K562 (cell line): ENCODE data around the gene OR9G4. TPM values are rescaled to one million over a fixed set of nuclear protein-coding genes. Genes with fewer than 3 reads are reported as not detected.

ENCODE experiments used
- ATAC-seq: fragments of 200-7000 bp; cut with Tn5 transposase; 3 replicates; pipeline ENCODE4 v1.9.1; 2020; ENCODE audit warnings: moderate library complexity
- BruUV-seq: library from RNA; stranded (reverse); fragments of 400-500 nt; replicated peaks from 2 replicates; lab custom pipeline; 2021; lab: Mats Ljungman, UMichigan
- CTCF ChIA-PET: fragments of 300-600 bp; formaldehyde crosslinking; extraction: SDS; loops from one replicate; lab custom pipeline; 2021; ENCODE audit warnings: low intra/inter-chr PET ratio; lab: Yijun Ruan, JAX
- POLR2A ChIA-PET: fragments of 300-600, 350-650 bp; sonication (Branson Sonifier 250); formaldehyde crosslinking; extraction: SDS; loops from one replicate; lab custom pipeline; 2021; ENCODE audit warnings: antibody characterized with exemption, inconsistent platforms; lab: Yijun Ruan, JAX
- DNase-seq, 4 experiments: peaks; one replicate each; pipeline versions ENCODE4 v3.0.0 to v3.0.0-alpha.2; 2011 to 2018; ENCODE audit warnings: low spot score in 3 of 4, mixed read lengths in 3 of 4; ENCODE audit errors: extremely low read depth in 1 of 4
- FAIRE-seq: peaks from 2 replicates; lab custom pipeline; 2011; peaks lifted over from hg19 to GRCh38; lab: Jason Lieb, UNC
- H2AFZ ChIP-seq: 2 replicates; pipeline ENCODE4 v1.6.0; 2011; ENCODE audit warnings: low read depth, low read length, control low read depth, inconsistent platforms
- H3K27ac ChIP-seq: fragments of 200-600 bp; 3 replicates; pipeline ENCODE4 v1.8.0; 2011; ENCODE audit warnings: low read depth, mild to moderate bottlenecking, control low read depth, inconsistent platforms, low read length, moderate library complexity, mixed read lengths; ENCODE audit errors: extremely low read depth
- H3K27me3 ChIP-seq, 2 experiments: fragments of 300-600 bp in 1 of 2; 2 replicates in 1 of 2; 3 replicates in 1 of 2; pipeline versions ENCODE4 v1.6.0 to v1.8.0; 2011; ENCODE audit warnings: inconsistent platforms in 2 of 2, low read length in 2 of 2, mild to moderate bottlenecking in 1 of 2, mixed read lengths in 1 of 2, moderate library complexity in 1 of 2; ENCODE audit not compliant: control insufficient read depth in 2 of 2, insufficient read depth in 2 of 2
- H3K36me3 ChIP-seq: fragments of 300-600 bp; 3 replicates; pipeline ENCODE4 v1.8.0; 2011; ENCODE audit warnings: mild to moderate bottlenecking, low read length, inconsistent platforms; ENCODE audit not compliant: control insufficient read depth, insufficient read depth
- H3K4me1 ChIP-seq, 2 experiments: fragments of 200-600 bp in 1 of 2; replicated peaks in 1 of 2; 2 replicates in 1 of 2; 3 replicates in 1 of 2; pipeline versions ENCODE4 v1.5.1 to v1.8.0; 2011; ENCODE audit warnings: inconsistent platforms in 2 of 2, low read length in 2 of 2, mild to moderate bottlenecking in 1 of 2, mixed read lengths in 1 of 2, moderate library complexity in 1 of 2; ENCODE audit not compliant: control insufficient read depth in 2 of 2, insufficient read depth in 2 of 2
- H3K4me2 ChIP-seq: 2 replicates; pipeline ENCODE4 v1.6.1; 2011; ENCODE audit warnings: low read length, control low read depth, inconsistent platforms, mixed read lengths; ENCODE audit not compliant: insufficient read depth
- H3K4me3 ChIP-seq: fragments of 200-600 bp; sonication (generic), shearing (Covaris generic); 2 replicates; pipeline ENCODE4 v1.5.1; 2016; ENCODE audit warnings: control low read depth, inconsistent platforms
- H3K79me2 ChIP-seq: fragments of 200-600 bp; 3 replicates; pipeline ENCODE4 v1.8.0; 2011; ENCODE audit warnings: low read length, inconsistent platforms; ENCODE audit not compliant: control insufficient read depth, insufficient read depth
- H3K9ac ChIP-seq, 2 experiments: 2 replicates each; pipeline versions ENCODE4 v1.6.0 to v1.6.1; 2011; ENCODE audit warnings: low read depth in 2 of 2, low read length in 2 of 2, control low read depth in 1 of 2, inconsistent platforms in 1 of 2, mild to moderate bottlenecking in 1 of 2, mixed read lengths in 1 of 2; ENCODE audit not compliant: insufficient read depth in 1 of 2
- H3K9me1 ChIP-seq: one replicate; pipeline ENCODE4 v1.6.0; 2011; ENCODE audit warnings: inconsistent platforms, mild to moderate bottlenecking, low read length, moderate library complexity; ENCODE audit not compliant: control insufficient read depth, insufficient read depth
- H3K9me3 ChIP-seq: replicated peaks from 2 replicates; pipeline ENCODE4 v1.5.1; 2011; ENCODE audit warnings: low read depth, low read length, inconsistent platforms; ENCODE audit not compliant: control insufficient read depth, insufficient read depth
- H4K20me1 ChIP-seq: replicated peaks from 2 replicates; pipeline ENCODE4 v1.6.1; 2011; ENCODE audit warnings: low read length, inconsistent platforms, mixed read lengths; ENCODE audit not compliant: control insufficient read depth, insufficient read depth
- C11orf30 ChIP-seq: fragments of 450-650 bp; IDR thresholded peaks from 2 replicates; pipeline ENCODE4 v1.6.1; 2016; ENCODE audit warnings: low read depth, mild to moderate bottlenecking
- EWSR1 ChIP-seq: fragments of 450-650 bp; IDR thresholded peaks from 2 replicates; pipeline ENCODE4 v1.6.1; 2018; ENCODE audit warnings: borderline replicate concordance, mild to moderate bottlenecking, low read depth, moderate library complexity; ENCODE audit not compliant: partially characterized antibody
- HDAC3 ChIP-seq: fragments of 450-650 bp; IDR thresholded peaks from 2 replicates; pipeline ENCODE4 v1.6.1; 2018; ENCODE audit warnings: borderline replicate concordance, mild to moderate bottlenecking, moderate library complexity; ENCODE audit not compliant: partially characterized antibody
- HNRNPUL1 ChIP-seq: fragments of 200-400 bp; formaldehyde crosslinking; IDR thresholded peaks from 2 replicates; pipeline ENCODE4 v1.6.1; 2017; ENCODE audit warnings: low read length
- KLF13 ChIP-seq: fragments of 450-650 bp; IDR thresholded peaks from 2 replicates; pipeline ENCODE4 v1.6.1; 2016; ENCODE audit warnings: missing genetic modification characterization, low read depth, mild to moderate bottlenecking, missing compliant biosample characterization, moderate library complexity, borderline replicate concordance
- MBD2 ChIP-seq: sonication (generic); IDR thresholded peaks from 2 replicates; pipeline ENCODE4 v1.6.1; 2016; ENCODE audit warnings: low read depth, borderline replicate concordance
- NR4A1 ChIP-seq, 2 experiments: fragments of 250-450 bp in 1 of 2; fragments of 450-650 bp in 1 of 2; sonication (Bioruptor Pico) in 1 of 2; IDR thresholded peaks; 2 replicates each; pipeline versions ENCODE4 v1.4.0 to v1.6.1; 2016 to 2020; ENCODE audit warnings: mild to moderate bottlenecking in 2 of 2, missing compliant biosample characterization in 1 of 2, missing genetic modification characterization in 1 of 2, moderate library complexity in 1 of 2
- OTX1 ChIP-seq: fragments of 450-650 bp; formaldehyde crosslinking; IDR thresholded peaks from 2 replicates; pipeline ENCODE4 v1.4.0; 2022; ENCODE audit warnings: mild to moderate bottlenecking
- ZFPM2 ChIP-seq: fragments of 250-450 bp; sonication (Bioruptor Pico); IDR thresholded peaks from 2 replicates; pipeline ENCODE4 v1.5.1; 2022; ENCODE audit warnings: mild to moderate bottlenecking
- ZNF133 ChIP-seq: fragments of 250-450 bp; sonication (Bioruptor Pico); IDR thresholded peaks from 2 replicates; pipeline ENCODE4 v1.4.0; 2020; ENCODE audit warnings: mild to moderate bottlenecking
- WGBS: fragments of 100-300 bp; shearing (Covaris generic); methylation state at CpG from one replicate; pipeline ENCODE4 v1.1.6; 2016; ENCODE audit warnings: low coverage, mixed read lengths; ENCODE audit not compliant: insufficient coverage; ENCODE audit errors: missing lambda C conversion rate; 5-methylcytosine and 5-hydroxymethylcytosine counted together
- in situ Hi-C: fragments of 300-500 bp; cut with MboI; formaldehyde crosslinking; loops from 4 replicates; pipeline ENCODE4 v1.15.0; 2018; ENCODE audit warnings: inconsistent platforms, mixed read lengths
- intact Hi-C: fragments of 100-400 bp; cut with micrococcal nuclease; formaldehyde crosslinking; loops from 2 replicates; pipeline ENCODE4 v1.14.2; 2022
- polyA plus RNA-seq, 8 experiments: library from polyadenylated mRNA; depleted of rRNA in 4 of 8; stranded (reverse) in 5 of 8; unstranded in 3 of 8; fragments of >200 nt; fragmentation: Nextera tagmentation in 2 of 8; fragmentation: Illumina TruSeq in 1 of 8; extraction: Ambion mirVana in 2 of 8; extraction: Trizol in 1 of 8; gene quantifications; 2 replicates each; pipeline versions ENCODE4 v1.2.1 to v1.2.3, GENCODE V29; 2011 to 2014; ENCODE audit warnings: inconsistent platforms in 1 of 8, missing spikeins in 1 of 8
- total RNA-seq, 7 experiments: library from RNA; depleted of rRNA in 6 of 7; stranded (reverse); fragments of >200 nt in 6 of 7; fragmentation: Illumina TruSeq in 2 of 7; extraction: Trizol in 2 of 7; gene quantifications; 2 replicates each; pipeline versions ENCODE4 v1.2.1 to v1.2.3, GENCODE V29; 2011 to 2021; ENCODE audit warnings: low replicate concordance in 1 of 7
- TF ChIP-seq, protein P1 (sequence below): fragments of 450-650 bp; formaldehyde crosslinking; IDR thresholded peaks from 2 replicates; pipeline ENCODE4 v1.4.0; 2020; ENCODE audit warnings: mild to moderate bottlenecking, mixed read lengths
- TF ChIP-seq, protein P2 (sequence below): fragments of 200-800 bp; sonication (Bioruptor generic); IDR thresholded peaks from 2 replicates; pipeline ENCODE4 v1.6.1; 2016; ENCODE audit warnings: missing genetic modification characterization, missing compliant biosample characterization
- TF ChIP-seq, protein P3 (sequence below): fragments of 450-650 bp; formaldehyde crosslinking; IDR thresholded peaks from 2 replicates; pipeline ENCODE4 v1.4.0; 2020; ENCODE audit warnings: mild to moderate bottlenecking, moderate library complexity

OR9G4 gene
- total and polyA plus RNA-seq, 9 of the 15 experiments (the other 6 are each of a cell fraction or from before 2014, with no cell fraction given), result not detected

- H2AFZ ChIP-seq, result no peak overlapping the region
- ChIA-PET POLR2A (no interaction called here), CTCF (interaction anchor here (1.4 kb wide), 1 partner anchor 840 kb away, joined by 3 read pairs; no protein-coding TSS in a partner anchor)
- intact Hi-C loops (loop anchor here (2.0 to 5.0 kb wide), 2 partner anchors 840 to 1065 kb away; no protein-coding TSS in a partner anchor), in situ Hi-C loops (loop anchor here (25.0 kb wide), 1 partner anchor 845 kb away; the partner anchor contains the start of gene OR5I1)
- ATAC-seq (no peak), DNase-seq (no peak), FAIRE-seq (no peak)
- no peaks in the 10 kb centered on the region for H3K36me3 ChIP-seq
- no peak overlapping the region for H3K27ac ChIP-seq
- H3K27me3 ChIP-seq, result no peaks in the 10 kb centered on the region
- no peaks in the 10 kb centered on the region for H3K4me1 ChIP-seq
- no peaks in the 10 kb centered on the region for H3K9me3 ChIP-seq
- no peaks in the 10 kb centered on the region for H3K9me1 ChIP-seq
- H3K4me3 ChIP-seq, result no peak overlapping the region
- H3K9ac ChIP-seq, result no peak overlapping the region
- H3K4me2 ChIP-seq, result no peak overlapping the region
- BruUV-seq, result no TSS peak
- 6% methylated on average over 10 of the region's 10 CpGs for WGBS
- no peaks in the 10 kb centered on the region for H3K79me2 ChIP-seq
- H4K20me1 ChIP-seq, result no peaks in the 10 kb centered on the region
- TF ChIP-seq NR4A1 (CRISPR knock-in tag; IDR thresholded peaks at IDR 0.05), result no peak
- no peak for TF ChIP-seq NR4A1 (tag; IDR thresholded peaks at IDR 0.05)
- no peak for TF ChIP-seq KLF13 (tag)
- no peak for TF ChIP-seq ZFPM2
- TF ChIP-seq, protein P1, sequence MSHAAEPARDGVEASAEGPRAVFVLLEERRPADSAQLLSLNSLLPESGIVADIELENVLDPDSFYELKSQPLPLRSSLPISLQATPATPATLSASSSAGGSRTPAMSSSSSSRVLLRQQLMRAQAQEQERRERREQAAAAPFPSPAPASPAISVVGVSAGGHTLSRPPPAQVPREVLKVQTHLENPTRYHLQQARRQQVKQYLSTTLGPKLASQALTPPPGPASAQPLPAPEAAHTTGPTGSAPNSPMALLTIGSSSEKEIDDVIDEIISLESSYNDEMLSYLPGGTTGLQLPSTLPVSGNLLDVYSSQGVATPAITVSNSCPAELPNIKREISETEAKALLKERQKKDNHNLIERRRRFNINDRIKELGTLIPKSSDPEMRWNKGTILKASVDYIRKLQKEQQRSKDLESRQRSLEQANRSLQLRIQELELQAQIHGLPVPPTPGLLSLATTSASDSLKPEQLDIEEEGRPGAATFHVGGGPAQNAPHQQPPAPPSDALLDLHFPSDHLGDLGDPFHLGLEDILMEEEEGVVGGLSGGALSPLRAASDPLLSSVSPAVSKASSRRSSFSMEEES (CRISPR knock-in tag), result no peak
- no peak for TF ChIP-seq ZNF133 (CRISPR knock-in tag)
- no peak for TF ChIP-seq MBD2
- TF ChIP-seq OTX1, result no peak
- TF ChIP-seq, protein P2, sequence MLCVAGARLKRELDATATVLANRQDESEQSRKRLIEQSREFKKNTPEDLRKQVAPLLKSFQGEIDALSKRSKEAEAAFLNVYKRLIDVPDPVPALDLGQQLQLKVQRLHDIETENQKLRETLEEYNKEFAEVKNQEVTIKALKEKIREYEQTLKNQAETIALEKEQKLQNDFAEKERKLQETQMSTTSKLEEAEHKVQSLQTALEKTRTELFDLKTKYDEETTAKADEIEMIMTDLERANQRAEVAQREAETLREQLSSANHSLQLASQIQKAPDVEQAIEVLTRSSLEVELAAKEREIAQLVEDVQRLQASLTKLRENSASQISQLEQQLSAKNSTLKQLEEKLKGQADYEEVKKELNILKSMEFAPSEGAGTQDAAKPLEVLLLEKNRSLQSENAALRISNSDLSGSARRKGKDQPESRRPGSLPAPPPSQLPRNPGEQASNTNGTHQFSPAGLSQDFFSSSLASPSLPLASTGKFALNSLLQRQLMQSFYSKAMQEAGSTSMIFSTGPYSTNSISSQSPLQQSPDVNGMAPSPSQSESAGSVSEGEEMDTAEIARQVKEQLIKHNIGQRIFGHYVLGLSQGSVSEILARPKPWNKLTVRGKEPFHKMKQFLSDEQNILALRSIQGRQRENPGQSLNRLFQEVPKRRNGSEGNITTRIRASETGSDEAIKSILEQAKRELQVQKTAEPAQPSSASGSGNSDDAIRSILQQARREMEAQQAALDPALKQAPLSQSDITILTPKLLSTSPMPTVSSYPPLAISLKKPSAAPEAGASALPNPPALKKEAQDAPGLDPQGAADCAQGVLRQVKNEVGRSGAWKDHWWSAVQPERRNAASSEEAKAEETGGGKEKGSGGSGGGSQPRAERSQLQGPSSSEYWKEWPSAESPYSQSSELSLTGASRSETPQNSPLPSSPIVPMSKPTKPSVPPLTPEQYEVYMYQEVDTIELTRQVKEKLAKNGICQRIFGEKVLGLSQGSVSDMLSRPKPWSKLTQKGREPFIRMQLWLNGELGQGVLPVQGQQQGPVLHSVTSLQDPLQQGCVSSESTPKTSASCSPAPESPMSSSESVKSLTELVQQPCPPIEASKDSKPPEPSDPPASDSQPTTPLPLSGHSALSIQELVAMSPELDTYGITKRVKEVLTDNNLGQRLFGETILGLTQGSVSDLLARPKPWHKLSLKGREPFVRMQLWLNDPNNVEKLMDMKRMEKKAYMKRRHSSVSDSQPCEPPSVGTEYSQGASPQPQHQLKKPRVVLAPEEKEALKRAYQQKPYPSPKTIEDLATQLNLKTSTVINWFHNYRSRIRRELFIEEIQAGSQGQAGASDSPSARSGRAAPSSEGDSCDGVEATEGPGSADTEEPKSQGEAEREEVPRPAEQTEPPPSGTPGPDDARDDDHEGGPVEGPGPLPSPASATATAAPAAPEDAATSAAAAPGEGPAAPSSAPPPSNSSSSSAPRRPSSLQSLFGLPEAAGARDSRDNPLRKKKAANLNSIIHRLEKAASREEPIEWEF (CRISPR knock-in tag), result no peak
- no peak for TF ChIP-seq EWSR1
- TF ChIP-seq HDAC3, result no peak
- TF ChIP-seq HNRNPUL1, result no peak
- no peak for TF ChIP-seq C11orf30
- TF ChIP-seq, protein P3, sequence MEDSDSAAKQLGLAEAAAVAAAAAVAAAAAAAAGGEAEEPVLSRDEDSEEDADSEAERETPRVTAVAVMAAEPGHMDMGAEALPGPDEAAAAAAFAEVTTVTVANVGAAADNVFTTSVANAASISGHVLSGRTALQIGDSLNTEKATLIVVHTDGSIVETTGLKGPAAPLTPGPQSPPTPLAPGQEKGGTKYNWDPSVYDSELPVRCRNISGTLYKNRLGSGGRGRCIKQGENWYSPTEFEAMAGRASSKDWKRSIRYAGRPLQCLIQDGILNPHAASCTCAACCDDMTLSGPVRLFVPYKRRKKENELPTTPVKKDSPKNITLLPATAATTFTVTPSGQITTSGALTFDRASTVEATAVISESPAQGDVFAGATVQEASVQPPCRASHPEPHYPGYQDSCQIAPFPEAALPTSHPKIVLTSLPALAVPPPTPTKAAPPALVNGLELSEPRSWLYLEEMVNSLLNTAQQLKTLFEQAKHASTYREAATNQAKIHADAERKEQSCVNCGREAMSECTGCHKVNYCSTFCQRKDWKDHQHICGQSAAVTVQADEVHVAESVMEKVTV (CRISPR knock-in tag), result no peak
Measured at GRCh38 chr11:56782167-56782847, 33.8 kb upstream of the OR9G4 start.
